PFSK-1 (cell line): ENCODE measurements around the gene DCD.

Source experiments
- FOXP2 ChIP-seq: optimal IDR thresholded peaks from 2 replicates; pipeline ENCODE3; 2011; ENCODE audit warnings: borderline replicate concordance, control low read depth, inconsistent platforms; ENCODE audit not compliant: insufficient read depth; ENCODE audit errors: extremely low read length, extremely low read depth
- POLR2AphosphoS5 ChIP-seq: IDR thresholded peaks from 2 replicates; pipeline ENCODE4 v1.6.1; 2012; ENCODE audit warnings: low read depth, mild to moderate bottlenecking, control low read depth, low read length, moderate library complexity
- SIN3A ChIP-seq: IDR thresholded peaks from 2 replicates; pipeline ENCODE4 v1.6.1; 2012; ENCODE audit warnings: mild to moderate bottlenecking, low read length, moderate library complexity, borderline replicate concordance; ENCODE audit not compliant: insufficient read depth
- TAF1 ChIP-seq: IDR thresholded peaks from 2 replicates; pipeline ENCODE4 v1.6.1; 2012; ENCODE audit warnings: low read length, control low read depth, borderline replicate concordance; ENCODE audit not compliant: insufficient read depth
- TF ChIP-seq, protein P1 (sequence below), 2 experiments: IDR thresholded peaks; 2 replicates each; pipeline versions ENCODE4 v1.6.1 to v1.8.0; 2011 to 2012; ENCODE audit warnings: low read depth in 2 of 2, low read length in 2 of 2, control low read depth in 1 of 2, inconsistent platforms in 1 of 2, mild to moderate bottlenecking in 1 of 2, moderate library complexity in 1 of 2; ENCODE audit not compliant: insufficient read depth in 1 of 2

DCD gene

DNA sequence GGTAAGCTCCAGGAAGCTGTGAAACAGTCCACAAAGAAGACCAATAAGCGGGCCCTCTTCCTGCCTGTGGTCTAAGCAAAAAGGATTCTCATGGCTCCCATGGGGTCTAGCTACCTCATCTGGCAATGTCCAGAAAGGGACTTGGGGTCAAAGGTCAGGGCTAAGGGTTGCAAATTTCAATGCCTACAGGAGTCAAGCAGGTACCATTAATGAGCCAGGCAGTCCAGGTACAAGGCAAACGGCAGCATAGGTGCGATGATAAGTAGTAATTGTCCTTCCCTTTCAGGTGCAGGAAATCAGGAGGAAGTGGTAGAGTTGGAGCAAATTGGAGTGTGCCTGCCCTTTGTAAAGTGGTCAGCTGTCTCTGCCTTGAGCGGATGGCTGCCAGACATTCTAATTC, 7.1 kb downstream of the DCD start:
- TF ChIP-seq POLR2AphosphoS5 = no peak
- TF ChIP-seq SIN3A = no peak
- no peak for TF ChIP-seq FOXP2
- TF ChIP-seq, protein P1, sequence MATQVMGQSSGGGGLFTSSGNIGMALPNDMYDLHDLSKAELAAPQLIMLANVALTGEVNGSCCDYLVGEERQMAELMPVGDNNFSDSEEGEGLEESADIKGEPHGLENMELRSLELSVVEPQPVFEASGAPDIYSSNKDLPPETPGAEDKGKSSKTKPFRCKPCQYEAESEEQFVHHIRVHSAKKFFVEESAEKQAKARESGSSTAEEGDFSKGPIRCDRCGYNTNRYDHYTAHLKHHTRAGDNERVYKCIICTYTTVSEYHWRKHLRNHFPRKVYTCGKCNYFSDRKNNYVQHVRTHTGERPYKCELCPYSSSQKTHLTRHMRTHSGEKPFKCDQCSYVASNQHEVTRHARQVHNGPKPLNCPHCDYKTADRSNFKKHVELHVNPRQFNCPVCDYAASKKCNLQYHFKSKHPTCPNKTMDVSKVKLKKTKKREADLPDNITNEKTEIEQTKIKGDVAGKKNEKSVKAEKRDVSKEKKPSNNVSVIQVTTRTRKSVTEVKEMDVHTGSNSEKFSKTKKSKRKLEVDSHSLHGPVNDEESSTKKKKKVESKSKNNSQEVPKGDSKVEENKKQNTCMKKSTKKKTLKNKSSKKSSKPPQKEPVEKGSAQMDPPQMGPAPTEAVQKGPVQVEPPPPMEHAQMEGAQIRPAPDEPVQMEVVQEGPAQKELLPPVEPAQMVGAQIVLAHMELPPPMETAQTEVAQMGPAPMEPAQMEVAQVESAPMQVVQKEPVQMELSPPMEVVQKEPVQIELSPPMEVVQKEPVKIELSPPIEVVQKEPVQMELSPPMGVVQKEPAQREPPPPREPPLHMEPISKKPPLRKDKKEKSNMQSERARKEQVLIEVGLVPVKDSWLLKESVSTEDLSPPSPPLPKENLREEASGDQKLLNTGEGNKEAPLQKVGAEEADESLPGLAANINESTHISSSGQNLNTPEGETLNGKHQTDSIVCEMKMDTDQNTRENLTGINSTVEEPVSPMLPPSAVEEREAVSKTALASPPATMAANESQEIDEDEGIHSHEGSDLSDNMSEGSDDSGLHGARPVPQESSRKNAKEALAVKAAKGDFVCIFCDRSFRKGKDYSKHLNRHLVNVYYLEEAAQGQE (IDR thresholded peaks at IDR 0.05; ENCODE audit: insufficient read depth in 1 of 2, low read depth in 2 of 2, low read length in 2 of 2) = no peak

DNA sequence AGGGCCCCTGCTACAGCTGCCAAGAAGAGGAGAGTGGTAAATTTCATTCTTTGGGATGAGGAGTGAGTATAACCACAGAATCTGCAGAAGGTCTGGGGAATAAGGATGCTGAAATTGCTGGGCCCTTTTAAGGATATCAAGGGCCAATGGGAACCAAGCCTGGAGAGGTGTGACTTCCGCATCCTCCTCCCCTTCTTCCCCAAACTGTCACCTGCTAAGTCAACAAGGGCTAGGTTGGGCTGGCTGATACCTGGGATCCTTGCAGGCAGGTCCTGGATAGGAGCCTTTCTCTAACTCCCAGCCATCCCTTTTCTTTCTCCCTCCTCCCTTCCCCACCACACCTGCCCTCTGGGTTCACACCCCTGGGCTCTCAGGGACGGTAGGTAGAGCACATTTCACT, 13.4 kb downstream of the DCD start, which contains the start of gene LACRT:
Gene LACRT, minus strand, starts transcription at position 101 of the 400 bp plus-strand sequence. Its CDS starts 54 bp downstream, at position 47.
- no peak for TF ChIP-seq TAF1
- no peak for TF ChIP-seq POLR2AphosphoS5
- TF ChIP-seq, protein P1 (IDR thresholded peaks at IDR 0.05; ENCODE audit: insufficient read depth in 1 of 2, low read depth in 2 of 2, low read length in 2 of 2) = no peak
- no peak for TF ChIP-seq SIN3A

DNA sequence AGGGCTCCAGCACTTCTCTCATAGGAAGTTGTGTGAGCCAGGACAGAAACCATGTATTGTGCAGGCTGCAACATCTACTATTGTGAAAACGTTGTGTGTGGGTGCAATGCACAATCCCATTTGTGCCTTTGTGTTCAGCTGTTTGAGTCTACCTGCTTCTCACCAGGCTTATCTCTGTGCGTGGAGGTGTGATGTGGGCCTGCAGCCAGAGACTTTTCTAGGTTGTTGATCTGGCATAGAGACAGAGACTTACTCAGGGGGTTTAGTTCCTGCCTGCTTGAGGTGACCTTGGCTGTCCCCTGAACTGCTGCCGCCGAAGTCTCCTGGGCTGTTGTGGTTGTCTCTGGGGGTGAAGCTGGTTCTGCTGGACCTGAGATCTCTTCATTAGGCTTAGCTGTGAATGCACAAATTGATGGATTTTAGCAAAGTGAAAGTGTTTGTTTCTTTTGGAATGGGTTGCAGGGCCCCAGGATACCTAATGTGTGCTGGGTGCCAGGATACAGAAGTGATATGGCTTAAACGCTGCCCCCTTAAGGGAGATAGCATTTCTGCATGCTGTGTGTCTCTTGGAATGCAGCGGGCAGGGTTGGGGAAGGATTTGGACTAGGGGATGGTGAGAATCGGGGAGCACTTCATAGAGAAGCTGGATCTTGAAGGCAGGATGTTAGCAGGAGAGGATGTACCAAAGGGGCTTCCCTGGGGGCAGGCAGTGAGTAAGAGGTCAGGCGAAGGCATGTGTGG, 16.0 kb downstream of the DCD start:
- TF ChIP-seq SIN3A (no peak), TAF1 (no peak), POLR2AphosphoS5 (no peak), FOXP2 (no peak)
- TF ChIP-seq, protein P1 (IDR thresholded peaks at IDR 0.05; ENCODE audit: insufficient read depth in 1 of 2, low read depth in 2 of 2, low read length in 2 of 2) = no peak

DNA sequence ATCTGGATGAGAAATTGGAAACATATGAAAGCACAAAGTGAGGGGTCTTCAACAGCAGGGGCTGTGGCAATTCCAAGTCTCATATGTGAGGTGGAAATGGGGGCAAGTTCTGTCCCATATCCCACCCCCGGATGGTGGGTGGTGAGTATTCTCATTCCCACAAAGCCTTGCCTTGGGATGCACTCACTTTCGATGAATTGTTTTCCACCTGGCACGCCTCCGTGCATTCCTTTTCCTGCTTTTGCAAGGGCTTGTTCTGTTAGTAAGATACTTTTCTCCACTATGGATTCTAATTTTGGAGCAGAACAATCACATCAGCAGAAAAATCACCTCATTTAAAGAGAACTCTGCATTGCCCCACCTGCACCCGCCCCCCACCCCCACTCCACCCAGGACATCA, 16.6 kb downstream of the DCD start:
- no peak for TF ChIP-seq FOXP2
- no peak for TF ChIP-seq POLR2AphosphoS5
- TF ChIP-seq, protein P1 (IDR thresholded peaks at IDR 0.05; ENCODE audit: insufficient read depth in 1 of 2, low read depth in 2 of 2, low read length in 2 of 2) = no peak
- no peak for TF ChIP-seq SIN3A
- no peak for TF ChIP-seq TAF1
